Liver (tissue), 9 donors: ENCODE measurements around the gene PLEKHA5. TPM values are rescaled to one million over a fixed set of nuclear protein-coding genes. Genes with fewer than 3 reads are reported as not detected.

Experiments used
- DNase-seq: peaks from one replicate; pipeline ENCODE4 v3.0.0-alpha.2; 2017; ENCODE audit warnings: low spot score
- H3K27ac ChIP-seq, 2 donors: one replicate each; pipeline ENCODE4 v1.7.0; 2013; ENCODE audit warnings: inconsistent platforms in 2 of 2, low read length in 2 of 2, control low read depth in 1 of 2, low read depth in 1 of 2, mild to moderate bottlenecking in 1 of 2
- H3K27me3 ChIP-seq, 4 donors: one replicate each; pipeline versions ENCODE4 v1.6.1 to v1.7.0; 2013; ENCODE audit warnings: low read length in 3 of 4, inconsistent platforms in 1 of 4, mild to moderate bottlenecking in 1 of 4, moderate library complexity in 1 of 4; ENCODE audit not compliant: control insufficient read depth in 4 of 4, insufficient read depth in 4 of 4
- H3K36me3 ChIP-seq, 4 donors: one replicate each; pipeline versions ENCODE4 v1.6.1 to v1.7.0; 2013; ENCODE audit warnings: low read length in 3 of 4, mild to moderate bottlenecking in 3 of 4, low read depth in 1 of 4, moderate library complexity in 1 of 4; ENCODE audit not compliant: control insufficient read depth in 4 of 4, insufficient read depth in 3 of 4
- H3K4me1 ChIP-seq, 4 donors: one replicate each; pipeline versions ENCODE4 v1.6.1 to v1.7.0; 2013; ENCODE audit warnings: low read length in 3 of 4, mild to moderate bottlenecking in 3 of 4, moderate library complexity in 1 of 4; ENCODE audit not compliant: control insufficient read depth in 4 of 4, insufficient read depth in 4 of 4
- H3K4me3 ChIP-seq, 3 donors: one replicate each; pipeline versions ENCODE4 v1.6.1 to v1.7.0; 2013; ENCODE audit warnings: low read length in 3 of 3, control low read depth in 1 of 3, low read depth in 1 of 3, mild to moderate bottlenecking in 1 of 3
- H3K9ac ChIP-seq, 2 donors: one replicate each; pipeline ENCODE4 v1.7.0; 2013; ENCODE audit warnings: low read length in 2 of 2, mild to moderate bottlenecking in 2 of 2, moderate library complexity in 2 of 2, control low read depth in 1 of 2, low read depth in 1 of 2
- H3K9me3 ChIP-seq, 4 donors: one replicate each; pipeline versions ENCODE4 v1.6.1 to v1.7.0; 2013; ENCODE audit warnings: low read length in 3 of 4; ENCODE audit not compliant: control insufficient read depth in 4 of 4
- ATF3 ChIP-seq: IDR thresholded peaks from 2 replicates; pipeline ENCODE4 v1.6.1; 2016; ENCODE audit warnings: antibody characterized with exemption
- CTCF ChIP-seq: fragments of 150-350 bp; IDR thresholded peaks from 2 replicates; pipeline ENCODE4 v1.5.1; 2017; ENCODE audit warnings: improper control_type of control experiment, low read depth, low read length; ENCODE audit not compliant: missing input control
- EGR1 ChIP-seq, 2 donors: IDR thresholded peaks; 2 replicates each; pipeline ENCODE4 v1.6.1; 2016 to 2018; ENCODE audit warnings: antibody characterized with exemption in 2 of 2, low read depth in 2 of 2
- FOXA1 ChIP-seq: IDR thresholded peaks from 2 replicates; pipeline ENCODE4 v1.6.1; 2016; ENCODE audit warnings: antibody characterized with exemption
- FOXA2 ChIP-seq: IDR thresholded peaks from 2 replicates; pipeline ENCODE4 v1.6.1; 2016; ENCODE audit warnings: antibody characterized with exemption
- GABPA ChIP-seq, 2 donors: IDR thresholded peaks in 1 of 2; conservative IDR thresholded peaks in 1 of 2; 2 replicates each; pipeline ENCODE4 v1.6.1; 2016; ENCODE audit warnings: antibody characterized with exemption in 2 of 2, mild to moderate bottlenecking in 1 of 2, moderate library complexity in 1 of 2
- HNF4A ChIP-seq, 2 donors: conservative IDR thresholded peaks; 2 replicates each; pipeline ENCODE4 v1.6.1; 2016; ENCODE audit warnings: antibody characterized with exemption in 2 of 2, mild to moderate bottlenecking in 2 of 2
- HNF4G ChIP-seq: IDR thresholded peaks from 2 replicates; pipeline ENCODE4 v1.6.1; 2016; ENCODE audit warnings: antibody characterized with exemption
- JUND ChIP-seq, 2 donors: IDR thresholded peaks; 2 replicates each; pipeline ENCODE4 v1.6.1; 2016; ENCODE audit warnings: antibody characterized with exemption in 2 of 2
- MAX ChIP-seq: IDR thresholded peaks from 2 replicates; pipeline ENCODE4 v1.6.1; 2016; ENCODE audit warnings: antibody characterized with exemption
- NR2F2 ChIP-seq: IDR thresholded peaks from 2 replicates; pipeline ENCODE4 v1.6.1; 2016; ENCODE audit warnings: antibody characterized with exemption
- RAD21 ChIP-seq, 2 donors: IDR thresholded peaks; 2 replicates each; pipeline ENCODE4 v1.6.1; 2016; ENCODE audit warnings: antibody characterized with exemption in 2 of 2, mild to moderate bottlenecking in 2 of 2
- REST ChIP-seq: IDR thresholded peaks from 2 replicates; pipeline ENCODE4 v1.6.1; 2016; ENCODE audit warnings: antibody characterized with exemption, mild to moderate bottlenecking
- RXRA ChIP-seq, 2 donors: IDR thresholded peaks; 2 replicates each; pipeline ENCODE4 v1.6.1; 2017 to 2018; ENCODE audit warnings: antibody characterized with exemption in 2 of 2, mild to moderate bottlenecking in 1 of 2
- SP1 ChIP-seq: IDR thresholded peaks from 2 replicates; pipeline ENCODE4 v1.6.1; 2018; ENCODE audit warnings: antibody characterized with exemption, mild to moderate bottlenecking
- TAF1 ChIP-seq: conservative IDR thresholded peaks from 2 replicates; pipeline ENCODE4 v1.6.1; 2016; ENCODE audit warnings: antibody characterized with exemption, mild to moderate bottlenecking
- YY1 ChIP-seq: IDR thresholded peaks from 2 replicates; pipeline ENCODE4 v1.6.1; 2016; ENCODE audit warnings: antibody characterized with exemption, mild to moderate bottlenecking
- WGBS: extraction: QIAGEN DNeasy Blood & Tissue Kit; methylation state at CpG from one replicate; pipeline ENCODE4 v1.1.7; 2013; 5-methylcytosine and 5-hydroxymethylcytosine counted together
- polyA plus RNA-seq, 2 donors: library from polyadenylated mRNA; stranded (reverse) in 1 of 2; unstranded in 1 of 2; fragments of 200-250 nt in 1 of 2; fragments of >200 nt in 1 of 2; fragmentation: Nextera tagmentation in 1 of 2; extraction: Ambion mirVana in 1 of 2; gene quantifications; one replicate each; pipeline versions ENCODE4 v1.2.1 to v1.2.3, GENCODE V29; 2013 to 2015
- total RNA-seq, 2 donors: library from RNA; depleted of rRNA; stranded (reverse); fragments of >200 nt; gene quantifications; one replicate each; pipeline ENCODE4 v1.2.3, GENCODE V29; 2014
- TF ChIP-seq, protein P1 (sequence below): IDR thresholded peaks from 2 replicates; pipeline ENCODE4 v1.6.1; 2016; ENCODE audit warnings: antibody characterized with exemption
- donor health status: healthy.
- donor health status: healthy.
- donor health status: healthy.
- donor health status: healthy.
- donor health status: healthy.

PLEKHA5 gene
- total and polyA plus RNA-seq, 4 donors: 4.6 to 25.5 (median 16.8) TPM

GRCh38 chr12:19203013-19203412, 73.5 kb downstream of the PLEKHA5 start:
- Histone ChIP-seq H3K27ac (no peak overlapping the region), H3K4me1 (peaks cover 0 to 3% (median under 1%) of the 10 kb centered on the region in 4 donors), H3K36me3 (peaks cover 0 to 2% (median 0%) of the 10 kb centered on the region in 4 donors), H3K9ac (no peak overlapping the region), H3K27me3 (no peaks in the 10 kb centered on the region), H3K9me3 (no peaks in the 10 kb centered on the region), H3K4me3 (no peak overlapping the region)
- DNase-seq: no peak
- no peak for TF ChIP-seq HNF4G
- no peak for TF ChIP-seq REST
- no peak for TF ChIP-seq MAX
- TF ChIP-seq TAF1: no peak
- no peak for TF ChIP-seq YY1
- no peak for TF ChIP-seq HNF4A (conservative IDR thresholded peaks at IDR 0.05)
- no peak for TF ChIP-seq FOXA1
- TF ChIP-seq SP1: no peak
- no peak for TF ChIP-seq CTCF
- TF ChIP-seq RXRA (IDR thresholded peaks at IDR 0.05): no peak
- no peak for TF ChIP-seq JUND (IDR thresholded peaks at IDR 0.05)
- TF ChIP-seq NR2F2: no peak
- no peak for TF ChIP-seq FOXA2
- no peak for TF ChIP-seq RAD21 (IDR thresholded peaks at IDR 0.05)
- no peak for TF ChIP-seq GABPA (IDR thresholded peaks at IDR 0.05 in 1 of 2, conservative IDR thresholded peaks at IDR 0.05 in 1 of 2)
- TF ChIP-seq ATF3: no peak
- WGBS: 100% methylated on average over 1 of the region's 1 CpG

GRCh38 chr12:19203539-19204506, 74.3 kb downstream of the PLEKHA5 start:
- TF ChIP-seq JUND (IDR thresholded peaks at IDR 0.05) (no peak), HNF4G (no peak), EGR1 (IDR thresholded peaks at IDR 0.05; ENCODE audit: low read depth in 2 of 2) (no peak), ATF3 (no peak), FOXA1 (no peak), MAX (no peak), CTCF (no peak)
- TF ChIP-seq, protein P1, sequence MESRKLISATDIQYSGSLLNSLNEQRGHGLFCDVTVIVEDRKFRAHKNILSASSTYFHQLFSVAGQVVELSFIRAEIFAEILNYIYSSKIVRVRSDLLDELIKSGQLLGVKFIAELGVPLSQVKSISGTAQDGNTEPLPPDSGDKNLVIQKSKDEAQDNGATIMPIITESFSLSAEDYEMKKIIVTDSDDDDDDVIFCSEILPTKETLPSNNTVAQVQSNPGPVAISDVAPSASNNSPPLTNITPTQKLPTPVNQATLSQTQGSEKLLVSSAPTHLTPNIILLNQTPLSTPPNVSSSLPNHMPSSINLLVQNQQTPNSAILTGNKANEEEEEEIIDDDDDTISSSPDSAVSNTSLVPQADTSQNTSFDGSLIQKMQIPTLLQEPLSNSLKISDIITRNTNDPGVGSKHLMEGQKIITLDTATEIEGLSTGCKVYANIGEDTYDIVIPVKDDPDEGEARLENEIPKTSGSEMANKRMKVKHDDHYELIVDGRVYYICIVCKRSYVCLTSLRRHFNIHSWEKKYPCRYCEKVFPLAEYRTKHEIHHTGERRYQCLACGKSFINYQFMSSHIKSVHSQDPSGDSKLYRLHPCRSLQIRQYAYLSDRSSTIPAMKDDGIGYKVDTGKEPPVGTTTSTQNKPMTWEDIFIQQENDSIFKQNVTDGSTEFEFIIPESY: no peak
- H3K27ac ChIP-seq: no peak overlapping the region
- no peak overlapping the region for H3K9ac ChIP-seq
- H3K27me3 ChIP-seq: no peaks in the 10 kb centered on the region
- peaks cover 0 to 2% (median 0%) of the 10 kb centered on the region in 4 donors for H3K36me3 ChIP-seq
- H3K4me3 ChIP-seq: no peak overlapping the region
- no peaks in the 10 kb centered on the region for H3K9me3 ChIP-seq
- peaks cover 0 to 3% (median 0%) of the 10 kb centered on the region in 4 donors for H3K4me1 ChIP-seq
- DNase-seq: no peak
- WGBS: 94% methylated on average over 6 of the region's 6 CpGs
